Fibroblast of skin of back (primary cell): ENCODE results near the gene C6orf47.

Source experiments
- DNase-seq: peaks from one replicate; pipeline ENCODE4 v3.0.0-alpha.2; 2013

Gene C6orf47

DNA sequence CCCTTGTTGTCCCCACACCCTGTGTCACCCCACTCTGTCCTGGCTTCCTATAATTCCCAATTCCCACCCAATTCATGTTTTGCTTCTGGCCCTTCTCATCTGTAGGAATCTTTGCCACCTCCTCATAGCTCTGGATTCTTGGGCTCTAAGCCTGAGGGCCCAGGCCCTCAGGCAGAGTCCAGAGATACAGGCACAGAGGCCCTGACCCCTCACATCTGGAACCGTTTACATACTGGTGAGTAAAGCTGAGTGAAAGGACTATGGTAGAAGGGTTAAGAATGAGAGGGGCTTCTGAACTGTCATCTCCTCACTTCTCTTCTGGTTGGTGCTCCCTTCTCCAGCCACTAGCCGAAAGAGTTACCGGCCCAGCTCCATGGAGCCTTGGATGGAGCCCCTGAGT is 26.4 kb downstream of the C6orf47 start:
- DNase-seq: no peak

DNA sequence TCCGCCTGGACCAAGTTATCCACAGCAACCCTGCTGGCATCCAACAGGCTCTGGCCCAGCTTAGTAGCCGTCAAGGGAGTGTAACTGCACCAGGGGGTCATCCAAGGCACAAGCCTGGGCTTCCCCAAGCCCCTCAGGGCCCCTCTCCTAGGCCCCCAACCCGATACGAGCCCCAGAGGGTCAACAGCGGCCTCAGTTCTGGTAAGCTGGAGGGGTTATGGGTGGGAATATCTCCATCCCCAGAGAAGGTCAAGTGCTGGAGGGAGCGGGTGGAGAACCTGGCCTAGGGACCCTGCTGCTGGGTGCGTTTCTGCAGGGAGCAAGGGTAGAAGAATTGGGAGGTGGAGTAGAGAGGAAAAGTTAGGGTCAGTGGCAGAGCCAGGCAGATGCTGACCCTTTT is 27.1 kb downstream of the C6orf47 start:
- no peak for DNase-seq

DNA sequence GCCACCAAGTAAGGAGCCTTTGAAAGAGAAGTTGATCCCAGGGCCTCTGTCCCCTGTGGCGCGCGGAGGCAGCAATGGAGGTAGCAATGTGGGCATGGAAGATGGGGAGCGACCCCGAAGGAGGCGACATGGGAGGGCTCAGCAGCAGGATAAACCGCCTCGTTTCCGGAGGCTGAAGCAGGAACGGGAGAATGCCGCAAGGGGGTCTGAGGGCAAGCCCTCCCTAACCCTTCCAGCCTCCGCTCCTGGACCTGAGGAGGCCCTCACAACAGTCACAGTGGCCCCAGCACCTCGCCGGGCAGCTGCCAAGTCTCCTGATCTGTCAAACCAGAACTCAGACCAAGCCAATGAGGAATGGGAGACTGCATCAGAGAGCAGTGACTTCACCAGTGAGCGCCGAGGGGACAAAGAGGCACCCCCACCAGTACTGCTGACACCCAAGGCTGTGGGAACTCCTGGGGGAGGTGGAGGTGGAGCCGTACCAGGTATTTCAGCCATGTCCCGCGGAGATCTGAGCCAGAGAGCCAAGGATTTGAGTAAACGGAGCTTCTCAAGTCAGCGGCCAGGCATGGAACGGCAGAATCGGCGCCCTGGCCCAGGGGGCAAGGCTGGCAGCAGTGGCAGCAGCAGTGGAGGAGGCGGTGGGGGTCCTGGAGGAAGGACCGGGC is 28.2 kb downstream of the C6orf47 start:
- no peak for DNase-seq

DNA sequence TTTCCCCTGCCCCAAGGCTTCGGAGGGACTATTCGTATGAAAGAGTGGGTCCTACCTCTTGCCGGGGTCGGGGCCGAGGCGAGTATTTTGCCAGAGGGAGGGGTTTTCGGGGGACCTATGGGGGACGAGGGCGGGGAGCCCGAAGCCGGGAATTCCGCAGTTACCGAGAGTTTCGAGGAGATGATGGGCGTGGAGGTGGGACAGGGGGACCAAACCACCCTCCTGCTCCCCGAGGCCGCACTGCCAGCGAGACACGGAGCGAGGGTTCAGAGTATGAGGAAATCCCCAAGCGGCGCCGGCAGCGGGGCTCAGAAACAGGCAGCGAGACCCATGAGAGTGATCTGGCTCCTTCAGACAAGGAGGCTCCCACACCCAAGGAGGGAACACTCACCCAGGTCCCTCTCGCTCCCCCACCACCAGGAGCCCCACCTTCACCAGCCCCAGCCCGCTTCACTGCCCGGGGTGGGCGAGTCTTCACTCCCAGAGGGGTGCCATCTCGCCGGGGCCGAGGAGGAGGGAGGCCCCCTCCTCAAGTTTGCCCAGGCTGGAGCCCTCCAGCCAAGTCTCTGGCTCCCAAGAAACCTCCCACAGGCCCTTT is 28.8 kb downstream of the C6orf47 start:
- DNase-seq: no peak

DNA sequence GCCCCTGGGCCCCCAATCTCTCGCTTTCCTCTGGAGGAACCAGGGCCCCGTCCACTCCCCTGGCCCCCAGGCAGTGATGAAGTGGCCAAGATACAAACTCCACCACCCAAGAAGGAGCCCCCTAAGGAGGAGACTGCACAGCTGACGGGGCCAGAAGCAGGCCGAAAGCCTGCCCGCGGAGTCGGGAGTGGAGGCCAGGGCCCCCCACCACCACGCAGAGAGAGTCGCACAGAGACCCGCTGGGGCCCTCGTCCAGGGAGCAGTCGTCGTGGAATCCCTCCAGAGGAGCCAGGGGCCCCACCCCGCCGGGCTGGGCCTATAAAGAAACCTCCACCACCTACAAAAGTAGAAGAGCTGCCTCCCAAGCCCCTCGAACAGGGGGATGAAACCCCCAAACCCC is 29.4 kb downstream of the C6orf47 start:
- no peak for DNase-seq

DNA sequence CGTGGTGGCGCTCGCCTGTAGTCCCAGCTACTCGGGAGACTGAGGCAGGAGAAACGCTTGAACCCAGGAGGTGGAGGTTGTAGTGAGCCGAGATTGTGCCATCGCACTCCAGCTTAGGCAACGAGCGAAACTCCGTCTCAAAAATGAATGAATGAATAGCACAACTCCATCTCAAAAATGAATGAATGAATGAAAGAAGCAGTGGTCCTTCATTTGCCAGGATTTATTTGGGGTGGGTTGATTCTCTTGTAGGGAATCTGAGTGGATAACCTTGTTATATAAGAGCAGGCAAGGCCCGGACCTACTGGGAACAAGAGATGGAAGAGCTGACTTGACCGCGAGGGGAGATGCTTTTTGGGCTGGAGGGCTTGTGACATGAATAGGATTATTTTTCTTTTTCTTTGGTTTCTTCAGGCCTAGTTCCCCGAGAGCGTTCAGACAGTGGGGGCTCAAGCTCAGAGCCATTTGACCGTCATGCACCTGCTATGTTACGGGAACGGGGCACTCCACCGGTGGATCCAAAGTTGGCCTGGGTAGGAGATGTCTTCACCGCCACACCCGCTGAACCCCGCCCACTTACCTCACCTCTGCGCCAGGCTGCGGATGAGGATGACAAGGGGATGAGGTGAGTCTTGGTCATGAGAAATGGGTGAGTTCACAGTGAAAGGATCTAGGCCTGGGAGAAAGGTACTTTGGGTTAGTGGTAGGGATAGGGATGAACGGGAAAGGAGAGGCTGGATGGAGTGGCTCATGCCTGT is 30.2 kb downstream of the C6orf47 start:
- no peak for DNase-seq

DNA sequence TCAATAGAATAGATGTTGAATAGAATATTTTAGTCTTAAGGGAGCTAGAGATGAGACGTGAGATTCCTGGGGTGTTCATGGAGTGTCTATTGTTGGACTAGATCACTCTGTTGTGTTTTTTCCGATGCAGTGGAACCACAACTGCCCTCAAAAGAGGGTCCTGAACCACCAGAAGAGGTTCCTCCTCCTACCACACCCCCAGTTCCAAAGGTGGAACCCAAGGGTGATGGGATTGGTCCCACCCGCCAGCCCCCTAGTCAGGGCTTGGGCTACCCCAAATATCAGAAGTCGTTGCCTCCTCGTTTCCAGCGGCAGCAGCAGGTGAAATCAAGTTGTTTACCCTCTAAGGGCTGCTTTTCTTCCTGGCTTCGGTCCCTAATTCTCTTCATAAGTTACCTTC is 31.6 kb downstream of the C6orf47 start:
- DNase-seq: no peak

DNA sequence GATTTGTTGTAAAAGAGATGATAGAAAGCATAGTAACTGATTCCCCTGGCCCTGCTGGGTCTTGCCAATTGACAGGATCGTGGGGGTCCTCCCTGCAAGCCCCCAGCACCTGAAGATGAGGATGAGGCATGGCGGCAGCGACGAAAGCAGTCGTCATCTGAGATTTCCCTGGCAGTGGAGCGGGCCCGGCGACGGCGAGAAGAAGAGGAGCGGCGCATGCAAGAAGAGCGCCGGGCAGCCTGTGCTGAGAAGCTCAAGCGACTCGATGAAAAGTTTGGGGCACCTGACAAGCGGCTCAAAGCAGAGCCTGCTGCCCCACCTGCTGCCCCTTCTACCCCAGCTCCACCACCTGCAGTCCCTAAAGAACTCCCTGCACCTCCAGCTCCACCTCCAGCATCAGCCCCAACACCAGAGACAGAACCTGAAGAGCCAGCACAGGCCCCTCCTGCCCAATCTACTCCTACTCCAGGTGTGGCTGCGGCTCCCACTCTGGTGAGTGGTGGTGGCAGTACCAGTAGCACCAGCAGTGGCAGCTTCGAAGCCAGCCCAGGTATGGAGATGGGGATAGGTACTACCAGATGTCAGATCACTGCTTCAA is 32.8 kb downstream of the C6orf47 start:
- no peak for DNase-seq

DNA sequence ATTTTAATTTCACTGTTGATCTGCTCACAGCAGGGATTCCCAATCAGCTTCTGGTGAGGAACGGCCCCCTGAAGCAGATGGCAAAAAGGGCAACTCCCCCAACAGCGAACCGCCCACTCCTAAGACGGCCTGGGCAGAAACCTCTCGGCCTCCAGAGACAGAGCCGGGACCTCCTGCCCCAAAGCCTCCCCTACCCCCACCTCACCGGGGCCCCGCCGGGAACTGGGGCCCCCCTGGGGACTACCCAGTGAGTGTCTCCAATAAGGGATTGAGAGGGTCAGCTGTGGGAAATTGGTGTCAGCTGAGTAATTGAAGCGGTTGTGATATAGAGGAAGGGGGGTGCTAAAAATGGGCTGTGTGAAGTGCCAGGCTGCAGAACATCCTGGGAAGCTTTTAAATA is 33.6 kb downstream of the C6orf47 start:
- no peak for DNase-seq

DNA sequence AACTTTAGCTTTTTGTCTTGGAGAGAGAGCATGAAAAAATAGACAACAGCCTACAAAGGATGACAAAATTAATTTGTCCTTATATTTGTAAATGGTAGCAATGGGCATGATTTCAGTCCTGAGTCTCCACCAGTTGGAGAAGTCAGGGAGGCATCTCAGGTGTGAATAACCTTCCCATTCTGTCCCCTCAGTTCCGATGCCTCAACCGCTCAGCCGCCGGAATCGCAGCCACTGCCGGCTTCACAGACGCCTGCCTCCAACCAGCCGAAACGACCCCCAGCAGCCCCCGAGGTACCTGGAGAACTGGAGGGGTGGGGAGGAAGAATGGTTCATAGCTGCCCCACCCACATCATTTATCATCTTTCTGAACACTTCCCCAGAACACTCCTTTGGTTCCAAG is 36.5 kb downstream of the C6orf47 start:
- DNase-seq: no peak

DNA sequence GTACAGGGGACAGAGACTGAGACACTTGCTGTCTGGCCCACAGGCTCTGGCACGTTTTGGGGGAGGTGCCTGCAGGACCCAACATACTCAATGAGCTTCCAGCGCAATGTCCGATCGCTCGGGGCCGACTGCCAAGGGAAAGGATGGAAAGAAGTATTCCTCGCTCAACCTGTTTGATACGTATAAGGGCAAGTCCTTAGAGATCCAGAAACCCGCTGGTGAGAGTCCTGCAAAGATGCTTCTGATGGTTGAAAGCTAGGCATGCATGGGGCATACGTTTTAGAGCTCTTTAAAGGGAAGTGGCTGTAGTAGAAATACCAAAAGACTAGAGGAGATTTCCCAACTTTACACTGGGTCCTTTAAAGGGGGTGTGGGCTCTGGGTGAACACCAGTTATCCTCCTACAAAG is 37.9 kb downstream of the C6orf47 start:
- no peak for DNase-seq

DNA sequence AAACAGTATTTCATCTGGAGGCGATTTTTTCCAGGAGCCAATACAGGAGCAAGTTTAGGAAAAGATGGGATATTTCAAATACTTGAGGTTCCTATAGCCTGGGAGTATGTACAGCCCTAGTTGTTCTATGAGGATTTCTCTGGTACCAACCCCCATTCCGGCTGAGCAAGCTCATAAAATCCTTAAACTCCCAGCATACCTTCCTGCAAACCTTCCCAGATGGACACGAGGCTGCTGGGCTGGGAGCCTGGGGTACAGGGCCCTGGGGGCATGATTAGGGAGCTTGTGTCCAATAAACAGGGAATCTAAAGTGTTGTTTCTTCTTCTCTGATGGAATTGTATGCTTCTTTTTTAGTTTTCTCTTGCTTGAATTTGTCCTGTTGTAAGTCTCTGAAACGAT is 38.6 kb downstream of the C6orf47 start:
- peak; percentile 18 for DNase-seq

DNA sequence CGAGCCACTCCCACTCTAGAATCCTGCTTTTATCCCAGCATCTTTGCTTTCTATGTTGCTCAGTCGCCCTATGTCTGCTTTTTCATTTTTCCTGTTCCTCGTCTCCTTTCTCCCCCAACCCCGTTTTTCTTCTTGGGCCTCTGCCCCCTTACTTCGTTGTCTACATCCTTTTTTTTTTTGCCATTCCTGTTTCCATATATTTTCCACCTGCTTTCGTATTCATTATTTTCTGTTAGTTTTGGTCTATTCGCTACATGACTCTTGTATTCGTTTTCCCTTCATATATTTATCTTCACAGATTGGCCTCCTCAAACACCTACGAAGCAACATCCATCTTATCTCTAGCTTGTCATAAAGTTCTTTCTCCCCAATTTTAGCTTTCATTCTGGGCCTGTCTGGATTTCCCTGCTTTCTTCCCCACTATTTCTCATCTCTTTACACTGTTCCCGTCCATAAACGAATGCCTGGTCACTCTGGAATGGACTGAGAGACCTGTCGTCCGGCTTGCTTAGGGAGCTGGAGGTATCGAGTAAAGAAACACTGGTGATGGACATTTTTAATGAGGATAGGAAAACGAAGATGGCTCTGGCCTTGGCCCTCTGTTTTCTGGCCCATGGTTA is 39.1 kb downstream of the C6orf47 start:
- no peak for DNase-seq

DNA sequence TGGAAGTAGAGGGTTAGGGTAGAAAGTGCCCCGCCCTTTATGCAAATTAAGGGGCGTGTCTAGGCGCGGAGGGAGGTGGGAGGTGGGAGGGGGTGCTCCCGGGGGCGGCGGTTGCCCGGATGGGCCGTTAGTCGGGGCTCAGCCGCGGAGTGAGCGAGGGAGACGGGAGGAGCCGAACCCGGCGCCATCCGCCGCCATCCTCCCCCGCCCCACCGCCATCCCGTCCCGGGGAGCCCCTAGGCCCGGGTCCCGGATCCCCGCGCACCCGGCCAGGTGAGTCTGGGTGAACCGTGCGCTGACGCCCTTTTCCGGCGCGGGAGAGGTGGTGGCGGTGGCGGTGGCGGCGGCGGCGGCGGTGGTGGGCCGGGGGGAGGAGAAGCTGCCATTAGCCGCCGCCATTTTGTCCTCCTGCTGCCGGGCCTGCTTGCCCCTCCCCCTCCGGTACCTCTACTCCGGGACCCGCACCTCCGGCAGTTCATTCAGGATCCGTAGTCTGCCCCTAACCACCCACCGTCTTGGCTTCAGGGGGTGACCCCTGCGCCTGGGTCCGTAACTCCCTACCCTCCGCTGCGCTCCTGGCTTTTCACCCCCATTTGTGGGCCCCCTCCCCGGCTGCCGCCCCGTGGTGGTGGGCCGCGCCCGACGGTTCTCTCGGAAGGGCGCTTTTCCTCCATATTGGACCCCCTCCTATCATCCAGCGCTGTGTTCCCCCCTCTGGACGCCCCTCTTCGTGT is 39.8 kb downstream of the C6orf47 start, which contains the start of gene PRRC2A:
PRRC2A (plus strand) TSS at position 130 of the 734 bp plus-strand sequence. CDS start 2,075 bp downstream, outside the sequence.
- no peak for DNase-seq

DNA sequence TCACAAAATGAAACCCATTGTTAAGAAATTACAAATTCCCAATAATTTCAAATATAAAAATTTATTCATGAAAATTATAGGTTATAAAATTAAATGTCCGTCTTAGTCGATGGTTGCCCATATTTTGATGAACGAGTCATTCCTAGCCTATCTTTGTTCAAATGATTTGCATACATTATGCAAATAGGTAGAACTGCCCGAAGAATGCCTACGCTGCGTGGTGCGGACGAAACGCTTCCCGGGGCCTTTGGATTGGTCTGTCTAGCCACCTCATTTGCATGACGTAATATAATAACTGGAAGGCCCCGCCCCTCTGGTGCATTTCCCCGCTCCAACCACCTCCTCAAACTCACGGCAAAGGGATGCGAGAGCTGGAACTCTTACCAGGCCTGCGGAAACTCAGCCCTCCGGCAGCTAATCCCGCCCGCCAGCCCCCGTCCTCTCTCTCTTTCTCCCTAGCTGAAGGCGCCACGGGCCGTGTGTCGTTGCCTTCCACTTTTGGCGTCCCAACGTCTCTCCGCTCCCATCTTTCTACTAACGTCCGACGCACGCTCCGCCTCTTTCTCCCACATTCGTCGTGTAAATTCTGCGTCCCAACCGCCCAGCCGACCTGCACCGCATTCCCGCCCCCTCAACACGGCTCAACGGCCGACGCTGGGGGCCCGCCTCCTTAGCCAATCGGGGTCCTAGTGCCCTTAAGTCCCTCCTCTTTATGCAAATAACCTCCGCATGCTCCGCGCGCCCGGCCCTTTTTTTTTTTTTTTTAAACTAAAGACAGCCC is 40.6 kb downstream of the C6orf47 start:
- peak; percentile 99 for DNase-seq

DNA sequence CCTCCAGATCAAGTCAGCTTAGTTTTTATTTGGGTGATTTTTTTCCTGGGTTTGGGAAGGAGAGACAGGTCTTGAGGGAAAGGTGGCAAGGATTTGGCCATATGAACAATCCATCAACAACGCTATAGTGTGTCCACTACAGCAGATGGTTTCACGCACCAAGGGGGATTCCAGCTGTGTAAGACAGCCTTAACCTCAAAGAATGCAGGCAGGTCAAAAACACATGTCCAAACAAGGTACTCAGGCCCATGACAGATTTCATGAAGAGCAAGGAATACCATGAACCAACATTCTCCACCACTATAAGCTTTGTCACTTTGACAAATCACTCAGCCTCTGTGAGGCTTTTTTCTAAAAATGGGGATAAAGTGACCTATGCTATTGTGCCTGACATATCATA is 43.6 kb downstream of the C6orf47 start:
- no peak for DNase-seq

DNA sequence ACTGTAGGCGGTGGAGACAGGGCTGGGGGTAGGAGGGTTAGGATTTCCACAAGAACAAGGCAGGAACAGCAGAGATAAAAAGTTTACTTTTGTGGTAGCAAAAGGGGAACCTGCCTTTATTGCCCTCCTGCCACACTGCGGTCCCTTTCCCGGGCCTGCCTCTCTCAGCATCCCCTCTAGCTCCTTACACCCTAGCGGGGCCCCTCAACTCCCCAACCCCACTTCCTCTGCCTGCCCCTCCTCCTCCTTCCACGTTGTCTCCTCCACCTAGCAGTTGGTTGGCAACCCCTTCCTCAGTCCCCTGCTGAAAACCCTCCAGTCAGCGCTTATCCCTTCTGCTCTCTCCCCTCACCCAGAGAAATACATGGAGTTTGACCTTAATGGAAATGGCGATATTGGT is 44.8 kb downstream of the C6orf47 start:
- DNase-seq: no peak

DNA sequence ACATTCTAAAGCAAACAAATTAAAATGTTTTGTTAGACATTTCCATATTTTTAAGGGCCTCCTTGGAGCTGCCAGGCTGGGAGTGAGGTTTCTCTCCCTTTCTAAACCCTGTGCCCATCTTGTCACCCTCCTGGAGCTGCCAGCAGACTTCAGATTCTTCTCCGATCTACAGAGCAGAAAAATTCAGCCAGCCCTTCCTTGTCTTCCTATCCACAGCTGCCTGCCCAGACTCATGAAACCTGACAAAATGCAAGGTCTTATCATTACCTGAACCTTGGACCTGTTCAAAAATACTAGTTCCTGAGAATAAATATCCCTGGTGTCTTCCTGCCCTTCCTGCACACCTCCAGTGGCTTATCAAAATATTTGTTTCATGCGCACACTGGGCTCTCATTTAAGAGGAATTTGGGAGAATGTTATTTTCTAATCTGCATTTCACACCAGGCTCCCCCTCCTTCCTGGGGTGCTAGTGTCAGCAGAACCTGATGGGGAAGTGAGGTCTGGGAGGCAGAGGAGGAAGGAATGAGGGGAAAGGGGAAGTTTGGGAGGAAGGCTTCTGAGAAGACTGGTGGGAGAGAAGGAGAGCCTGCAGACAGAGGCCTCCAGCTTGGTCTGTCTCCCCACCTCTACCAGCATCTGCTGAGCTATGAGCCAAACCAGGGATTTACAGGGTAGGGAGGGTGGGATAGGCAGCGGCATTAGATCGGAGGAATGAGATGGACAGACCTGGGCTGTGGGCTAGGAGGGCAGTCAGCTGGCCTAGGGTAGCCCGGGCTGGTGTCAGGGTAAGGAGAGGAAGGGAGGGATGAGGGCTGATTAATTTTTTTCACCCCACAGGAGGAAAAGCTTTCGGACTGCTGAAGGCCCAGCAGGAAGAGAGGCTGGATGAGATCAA is 45.6 kb downstream of the C6orf47 start, which contains the start of gene AIF1:
AIF1 (plus strand) TSS at position 551 of the 895 bp plus-strand sequence; CDS start at position 647, 96 bp downstream.
- no peak for DNase-seq

DNA sequence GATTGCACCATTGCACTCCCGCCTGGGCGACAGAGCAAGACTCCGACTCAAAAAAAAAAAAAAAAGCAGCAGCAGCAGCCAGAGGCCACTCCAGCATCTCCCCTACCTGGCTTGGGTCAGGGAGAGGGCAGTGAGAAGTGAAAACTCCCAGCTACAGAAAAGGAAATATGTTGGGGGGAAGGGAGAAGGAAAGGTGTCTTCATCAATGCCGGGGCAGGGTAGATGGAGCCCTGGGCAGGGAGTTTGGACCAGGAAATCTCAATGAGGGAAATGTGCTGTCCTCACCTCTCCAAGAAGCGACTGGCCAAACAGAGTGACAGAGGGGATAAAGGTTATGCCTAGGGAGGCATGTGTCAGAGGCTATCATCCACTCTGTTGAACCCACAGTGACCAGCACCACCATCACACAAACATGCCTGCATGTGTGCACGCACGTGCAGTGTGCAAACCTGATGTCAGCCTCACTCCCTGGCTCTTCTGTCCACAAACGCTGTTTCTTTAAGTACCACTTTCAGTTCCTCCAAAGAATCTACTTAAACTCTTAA is 46.4 kb downstream of the C6orf47 start:
- DNase-seq: no peak

DNA sequence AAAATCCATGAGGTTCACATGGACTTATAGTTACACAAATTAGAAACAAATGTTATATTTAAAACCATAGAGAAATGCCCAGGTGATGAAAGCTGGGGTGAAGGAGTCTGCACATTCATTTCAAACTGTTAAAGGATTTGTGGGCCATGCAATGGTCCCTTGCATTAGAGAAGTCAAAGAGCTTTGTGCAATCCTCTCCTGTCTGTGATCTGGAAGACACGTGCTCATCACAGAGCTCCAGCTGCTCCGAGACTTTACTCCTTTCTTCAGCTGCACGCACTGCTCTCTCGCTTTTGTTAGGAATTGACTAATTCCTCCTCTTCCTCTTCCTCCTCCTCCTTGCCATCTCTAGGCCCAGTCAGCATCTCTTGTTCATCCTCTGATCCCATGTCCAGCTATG is 49.6 kb downstream of the C6orf47 start:
- no peak for DNase-seq
